HFFc6 (cell line): ENCODE measurements around the gene GDF2. TPM values are rescaled to one million over a fixed set of nuclear protein-coding genes. Genes with fewer than 3 reads are reported as not detected.

Source experiments
- DNase-seq: peaks from one replicate; pipeline ENCODE4 v3.0.0-alpha.2; 2018
- H3K27ac Mint-ChIP-seq: 2 replicates; pipeline ENCODE4 v1.8.0; 2020; ENCODE audit warnings: mild to moderate bottlenecking, mixed read lengths
- H3K27me3 Mint-ChIP-seq: 2 replicates; pipeline ENCODE4 v1.8.0; 2021; ENCODE audit warnings: mild to moderate bottlenecking, moderate library complexity, mixed read lengths; ENCODE audit not compliant: insufficient read depth
- H3K36me3 Mint-ChIP-seq: 2 replicates; pipeline ENCODE4 v1.8.0; 2021; ENCODE audit warnings: low read depth, mixed read lengths
- H3K4me1 Mint-ChIP-seq: 2 replicates; pipeline ENCODE4 v1.8.0; 2020; ENCODE audit warnings: low read depth, mixed read lengths
- H3K4me3 Mint-ChIP-seq: 2 replicates; pipeline ENCODE4 v1.8.0; 2020; ENCODE audit warnings: mild to moderate bottlenecking, moderate library complexity, mixed read lengths
- H3K9me3 Mint-ChIP-seq: 2 replicates; pipeline ENCODE4 v1.8.0; 2020; ENCODE audit warnings: mild to moderate bottlenecking, mixed read lengths
- CTCF ChIP-seq: fragments of 200-600 bp; sonication (generic); IDR thresholded peaks from 2 replicates; pipeline ENCODE4 v1.5.0; 2021; ENCODE audit warnings: antibody characterized with exemption, mild to moderate bottlenecking
- total RNA-seq, 6 experiments: library from RNA; stranded (reverse); fragmentation: NEBNext Ultra II Directional; extraction: Animal tissue kit (Norgen Biotek cat#: 25700); gene quantifications; 2 replicates in 1 of 6; 3 replicates in 5 of 6; pipeline ENCODE4 v1.2.3, GENCODE V29; 2021

Gene GDF2
- total RNA-seq, 6 experiments from 2014 or later = not detected

- Mint-ChIP-seq H3K4me3 (no peak overlapping the region), H3K27me3 (peaks cover 44% of the 10 kb centered on the region)
- no peak for TF ChIP-seq CTCF
Observed at GRCh38 chr10:47374611-47375536, 52.6 kb downstream of the GDF2 start.

GRCh38 chr10:47376522-47377220 is 54.4 kb downstream of the GDF2 start:
- no peak for TF ChIP-seq CTCF
- no peak overlapping the region for H3K27ac Mint-ChIP-seq
- H3K9me3 Mint-ChIP-seq = no peaks in the 10 kb centered on the region
- H3K36me3 Mint-ChIP-seq = no peaks in the 10 kb centered on the region
- DNase-seq = no peak
- no peaks in the 10 kb centered on the region for H3K4me1 Mint-ChIP-seq
- H3K27me3 Mint-ChIP-seq = peaks cover 59% of the 10 kb centered on the region
- no peak overlapping the region for H3K4me3 Mint-ChIP-seq

More at GRCh38 chr10:47374611-47375536, 52.6 kb downstream of the GDF2 start:
- no peaks in the 10 kb centered on the region for H3K4me1 Mint-ChIP-seq
- H3K9me3 Mint-ChIP-seq = no peaks in the 10 kb centered on the region
- no peak overlapping the region for H3K27ac Mint-ChIP-seq
- H3K36me3 Mint-ChIP-seq = no peaks in the 10 kb centered on the region
- DNase-seq = peak; percentile 22

Other genes with a start within 250 kb of the GDF2 start
- gene GDF10, start 22.3 kb upstream of the GDF2 start, total RNA-seq = not detected
- gene RBP3, start 25.9 kb downstream of the GDF2 start, total RNA-seq = not detected
- under 1 TPM in 3 of 6 experiments, not detected in 3; 0.05 to 0.07 (median 0.07) TPM for gene ZNF488, start 61.8 kb downstream of the GDF2 start, total RNA-seq
- gene ANXA8, start 161.7 kb downstream of the GDF2 start, total RNA-seq = 1 to 10 TPM in 1 of 6 experiments, under 1 TPM in 4, not detected in 1; 0.45 to 1.1 (median 0.53) TPM
- not detected for gene FAM25G, start 169.2 kb downstream of the GDF2 start, total RNA-seq
- 1 to 10 TPM; 2.2 to 3.3 (median 3.0) TPM for gene AGAP9, start 201.2 kb downstream of the GDF2 start, total RNA-seq